HG03108 (cell line): ENCODE results near the gene KCTD16.

ENCODE experiments used
- ATAC-seq: cut with Tn5 transposase; IDR thresholded peaks from one replicate; pipeline ENCODE4 v1.9.1; 2021; ENCODE audit warnings: moderate library complexity; ENCODE audit not compliant: unreplicated experiment

The KCTD16 gene

DNA sequence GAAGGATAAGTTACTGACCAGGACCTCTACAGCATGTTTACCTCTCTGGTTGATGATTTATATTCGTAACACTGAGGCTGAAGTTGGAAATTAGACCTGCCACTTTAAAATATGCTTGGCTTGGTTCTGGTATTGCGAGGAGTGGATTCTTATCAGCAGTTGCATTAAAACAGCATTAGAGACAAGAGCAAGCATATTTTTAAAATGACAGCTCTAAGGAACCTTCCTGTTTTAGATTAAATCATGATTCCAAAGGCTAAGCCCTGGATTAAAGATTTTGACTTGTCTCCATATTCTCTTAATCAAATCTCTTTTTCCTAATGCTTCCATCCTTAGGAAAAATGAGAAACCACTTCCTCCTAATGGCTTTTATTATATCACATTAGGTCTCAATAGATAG is 277.8 kb downstream of the KCTD16 start:
- no peak for ATAC-seq

DNA sequence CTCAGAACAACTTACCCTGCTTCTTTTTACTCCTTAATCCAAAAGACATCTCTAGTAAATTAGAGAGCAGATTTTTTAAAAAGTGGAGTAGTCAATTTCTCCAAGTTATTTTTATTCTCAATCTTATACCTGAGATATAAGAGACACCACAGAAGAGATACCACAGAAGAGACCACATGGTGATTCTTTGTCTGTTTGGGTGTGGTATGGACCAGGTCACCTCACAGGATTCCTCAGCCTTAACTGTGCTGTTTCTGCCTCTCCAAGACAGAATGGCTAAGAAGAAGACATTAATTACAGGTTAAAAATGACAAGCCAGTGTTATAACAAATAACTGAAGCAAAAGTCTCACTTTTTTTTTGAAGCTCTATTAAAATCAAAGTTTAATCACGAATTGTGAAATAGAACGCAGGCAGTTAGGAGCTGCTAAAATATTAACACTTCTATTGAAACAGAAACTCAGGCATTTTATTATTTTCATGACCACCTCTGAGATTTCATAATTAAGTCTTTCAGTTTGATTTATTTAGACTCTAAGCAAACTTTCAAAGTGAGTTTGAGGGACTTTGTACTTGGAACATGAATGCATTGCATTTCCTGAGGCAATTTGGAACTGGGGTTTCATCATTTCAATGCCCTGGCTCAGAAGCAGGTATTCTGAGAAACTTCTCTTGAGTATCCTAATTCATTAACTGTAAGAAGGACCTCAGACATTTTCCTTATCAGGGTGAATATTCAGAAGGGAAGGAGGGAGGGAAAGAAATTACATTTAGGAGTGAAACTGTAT is 280.7 kb downstream of the KCTD16 start:
- ATAC-seq, result no peak

DNA sequence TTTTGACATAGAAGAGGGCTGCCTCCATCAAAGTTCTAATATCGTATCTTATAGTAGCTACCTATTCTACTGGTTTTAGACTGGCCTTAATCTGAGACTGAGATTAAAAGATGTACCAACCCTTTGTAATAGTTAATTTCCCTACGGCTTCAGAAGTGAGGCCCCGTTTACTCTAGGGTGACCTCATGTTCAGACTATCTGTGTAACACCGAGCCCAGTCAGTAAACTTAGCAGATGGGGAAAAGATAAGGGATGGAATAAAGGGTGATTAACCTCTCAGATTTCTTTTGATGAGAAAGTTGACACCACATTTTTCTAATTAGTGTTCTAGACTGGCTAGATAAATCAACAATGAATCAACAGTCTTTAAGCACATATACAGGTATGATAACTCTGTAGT is 283.1 kb downstream of the KCTD16 start:
- ATAC-seq, result no peak

DNA sequence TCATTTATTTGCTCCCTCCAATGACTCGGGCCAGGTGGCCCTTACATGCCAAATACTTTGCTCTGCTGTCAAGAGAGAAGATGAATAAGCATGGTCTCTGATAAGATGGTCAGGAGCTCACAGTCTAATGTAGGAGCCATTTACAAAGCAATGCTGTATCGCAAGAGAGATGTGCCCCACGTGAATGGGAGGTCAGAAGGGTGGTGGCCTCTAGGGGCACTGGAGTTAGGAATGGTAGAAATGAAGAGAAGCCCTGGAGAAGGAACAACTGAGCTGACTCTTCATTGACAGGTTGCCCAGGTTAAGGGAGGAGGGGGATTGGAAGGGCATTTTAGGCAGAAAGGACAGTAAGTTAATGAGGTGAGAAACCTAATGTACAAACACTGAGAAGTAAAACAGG is 286.5 kb downstream of the KCTD16 start:
- ATAC-seq, result no peak

DNA sequence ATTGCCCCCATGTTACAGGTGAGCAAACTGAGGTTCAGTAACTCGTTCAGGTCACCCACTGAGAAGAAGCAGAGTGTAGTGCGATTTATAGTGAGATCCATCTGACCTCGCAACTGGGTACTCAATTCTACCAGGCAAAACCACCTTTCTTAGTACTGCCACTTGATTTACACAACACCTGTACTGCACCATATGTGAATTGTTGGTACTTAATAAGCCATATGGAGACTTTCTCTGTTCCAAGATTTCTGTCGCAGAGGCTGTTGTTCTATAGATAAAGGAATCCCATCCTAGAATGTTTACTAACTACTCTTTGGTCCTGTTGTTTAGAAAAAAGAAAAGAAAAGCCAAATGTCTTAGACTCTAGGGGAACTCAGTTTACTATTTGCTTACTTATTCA is 287.5 kb downstream of the KCTD16 start:
- no peak for ATAC-seq

DNA sequence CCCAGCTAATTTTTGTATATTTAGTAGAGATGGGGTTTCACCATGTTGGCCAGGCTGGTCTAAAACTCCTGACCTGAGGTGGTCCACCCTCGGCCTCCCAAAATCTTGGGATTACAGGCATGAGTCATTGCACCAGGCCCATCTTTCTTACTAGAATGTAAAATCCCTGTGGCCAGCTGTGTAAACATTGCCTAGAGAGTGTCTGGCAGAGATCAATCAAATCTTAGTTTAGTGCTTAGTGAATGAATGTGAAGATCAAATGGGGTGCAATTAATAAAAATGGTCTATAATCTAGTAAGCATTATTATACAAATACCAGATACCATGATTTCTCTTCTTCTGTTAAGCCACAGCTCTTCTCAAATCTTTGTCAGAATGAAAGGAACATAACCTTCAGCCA is 289.9 kb downstream of the KCTD16 start:
- no peak for ATAC-seq

DNA sequence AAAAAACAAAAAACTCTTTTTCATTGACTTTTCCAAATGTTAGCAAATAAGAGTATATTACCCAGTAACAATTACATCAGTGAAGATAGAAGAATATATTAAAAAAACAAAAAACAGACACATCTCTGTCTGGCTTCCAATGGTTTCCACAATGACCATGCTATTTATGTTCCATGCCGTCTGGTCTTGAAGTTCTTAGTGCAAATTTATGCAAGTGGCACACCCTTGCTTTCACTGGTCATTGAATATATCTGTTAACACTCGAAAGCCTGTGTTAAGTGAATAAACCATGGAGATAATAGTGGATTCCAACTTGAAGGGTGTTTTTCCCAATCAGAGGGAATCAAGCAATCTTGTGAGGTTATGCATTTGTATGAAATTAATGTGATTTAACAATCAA is 291.9 kb downstream of the KCTD16 start:
- no peak for ATAC-seq

DNA sequence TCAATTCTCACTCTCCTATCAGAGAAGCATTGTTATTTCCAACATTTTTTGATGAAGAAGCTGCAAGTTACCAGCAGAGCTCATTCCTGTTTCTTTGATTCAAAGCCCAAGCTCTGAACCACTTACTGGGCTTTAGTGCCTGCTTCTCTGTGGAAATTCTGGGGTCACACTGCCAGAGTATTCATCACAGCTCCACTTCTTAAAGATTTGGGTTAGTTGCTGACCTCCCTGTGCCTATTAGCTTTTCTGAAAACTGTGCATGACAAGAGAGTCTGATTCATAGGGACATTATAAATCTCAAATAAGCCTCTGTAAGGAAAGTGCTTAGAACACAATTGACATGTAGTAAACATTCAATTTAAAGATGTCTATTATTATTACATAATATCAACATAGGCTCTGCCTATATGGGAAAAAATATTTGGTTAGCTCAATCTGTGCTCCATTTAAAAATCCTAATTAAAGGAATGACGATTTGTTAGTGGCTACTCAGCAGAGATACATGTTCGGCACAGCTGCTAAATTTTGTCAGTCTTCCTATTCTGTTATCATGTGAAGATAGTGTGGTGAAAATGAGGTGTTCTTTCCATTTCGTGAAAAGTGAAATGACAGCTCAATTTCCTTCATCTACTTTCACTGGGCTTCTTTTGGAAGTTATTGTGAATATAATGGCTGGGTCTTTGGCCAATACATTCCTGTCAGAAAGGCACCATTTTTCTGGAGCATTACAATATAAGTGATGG is 293.0 kb downstream of the KCTD16 start:
- no peak for ATAC-seq

DNA sequence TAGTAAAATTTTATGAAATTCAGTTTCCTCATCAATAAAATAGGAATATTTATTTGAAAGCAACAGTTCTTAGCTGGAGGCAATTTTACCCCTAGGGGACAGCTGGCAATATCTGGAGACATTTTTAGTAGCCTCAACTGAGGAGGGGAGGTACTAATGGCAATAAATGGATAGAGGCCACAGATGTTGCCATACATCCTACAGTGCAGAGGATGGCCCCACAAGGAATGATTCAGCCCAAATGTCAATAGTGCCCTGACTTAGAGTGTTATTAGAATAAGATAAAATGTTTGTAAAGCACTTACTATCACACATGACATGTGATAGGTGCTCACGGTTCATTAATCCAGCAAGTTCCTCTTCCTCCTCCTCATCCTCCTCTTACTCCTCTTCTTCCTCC is 293.6 kb downstream of the KCTD16 start:
- no peak for ATAC-seq

DNA sequence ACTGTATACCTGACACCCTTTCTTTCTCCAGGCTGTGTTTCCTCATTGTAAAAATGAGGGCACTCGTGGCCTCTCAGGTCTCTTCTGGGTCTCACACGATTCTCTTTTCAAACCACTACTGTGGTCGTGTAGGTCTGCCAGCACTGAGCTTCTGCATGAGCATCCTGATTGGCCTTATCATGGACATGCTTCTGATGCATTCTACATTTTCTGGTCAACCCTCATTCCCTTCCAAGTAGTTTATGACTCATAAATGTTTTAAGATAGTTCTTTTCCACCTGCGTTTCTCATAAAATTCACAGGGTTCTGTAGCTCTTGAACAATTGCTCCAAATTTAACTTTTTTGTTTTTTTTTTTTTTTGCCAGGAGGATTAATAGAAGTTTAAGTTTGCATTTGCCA is 294.8 kb downstream of the KCTD16 start:
- ATAC-seq, result no peak

DNA sequence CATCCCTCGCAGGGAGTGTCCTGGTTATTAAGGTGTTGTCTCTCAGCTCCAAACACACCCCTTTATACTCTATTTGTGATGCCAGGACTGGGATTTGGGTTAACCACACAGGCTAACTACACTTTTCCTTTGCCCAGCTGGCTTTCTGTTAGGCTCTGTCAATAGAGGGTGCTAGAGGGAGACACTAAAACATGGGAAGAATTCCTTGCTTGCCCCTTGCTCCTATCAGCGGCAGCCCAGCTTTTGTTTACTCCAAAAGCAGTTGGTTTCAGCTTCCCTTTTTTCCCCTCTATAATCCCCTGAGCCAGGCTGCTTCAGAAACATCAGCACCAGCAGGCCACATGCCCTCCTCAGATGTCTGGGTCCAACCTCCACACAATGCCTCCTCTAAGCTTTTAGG is 297.1 kb downstream of the KCTD16 start:
- ATAC-seq, result no peak

DNA sequence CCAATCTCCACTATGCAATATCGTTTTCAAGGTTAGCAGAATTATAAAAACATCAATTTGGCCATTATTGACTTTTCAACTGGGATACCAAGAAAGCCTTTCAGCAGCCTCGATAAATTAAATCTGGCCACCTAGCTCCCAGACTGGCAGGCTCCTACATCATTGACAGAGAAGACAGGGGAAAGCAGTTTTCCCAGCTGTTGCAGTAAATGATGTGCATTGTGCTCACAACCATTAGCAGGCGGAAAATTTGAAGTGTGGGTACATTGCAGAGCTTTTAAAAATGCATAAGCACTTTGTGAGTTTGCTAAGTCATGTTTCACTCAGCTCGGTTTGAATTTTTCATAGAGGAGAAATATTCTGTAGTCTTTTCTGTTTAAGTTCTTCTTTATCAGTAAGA is 297.9 kb downstream of the KCTD16 start:
- ATAC-seq, result no peak

DNA sequence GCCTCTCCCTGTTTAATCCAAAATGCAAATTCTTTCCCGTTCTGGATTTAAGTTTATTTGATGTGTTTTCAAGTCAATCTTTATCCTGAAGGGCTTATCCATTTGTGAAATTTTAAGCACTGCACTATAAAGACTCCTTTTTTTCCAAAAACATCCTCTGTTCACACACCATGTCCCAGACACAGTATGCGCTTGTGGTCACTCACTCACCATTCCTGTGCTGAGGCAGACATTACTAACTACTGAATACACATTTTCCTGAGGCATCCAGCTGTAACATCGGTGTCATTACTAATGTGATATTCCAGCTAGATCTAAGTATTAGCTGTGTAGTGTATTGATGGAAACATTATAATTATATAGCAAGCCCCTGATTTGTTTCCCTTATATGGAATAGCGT is 298.4 kb downstream of the KCTD16 start:
- ATAC-seq, result no peak

DNA sequence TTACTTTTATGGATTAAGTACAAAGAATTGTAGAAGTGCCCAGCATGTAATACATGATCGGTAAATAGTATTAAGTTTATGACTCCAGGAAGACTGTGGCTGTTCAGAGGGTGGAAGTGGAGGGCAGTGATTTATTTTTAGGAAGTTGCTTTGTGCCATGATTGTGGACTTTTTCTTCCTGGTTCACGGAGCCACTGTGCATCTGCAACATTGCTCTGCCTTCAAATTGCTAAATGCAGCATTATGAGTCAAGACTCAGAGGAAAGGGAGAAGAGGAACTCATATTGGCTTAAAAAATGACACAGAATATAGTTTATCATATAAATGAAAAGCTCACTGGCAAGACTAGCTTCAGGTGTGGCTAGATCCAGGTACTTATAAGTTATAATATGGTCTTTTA is 301.5 kb downstream of the KCTD16 start:
- no peak for ATAC-seq

DNA sequence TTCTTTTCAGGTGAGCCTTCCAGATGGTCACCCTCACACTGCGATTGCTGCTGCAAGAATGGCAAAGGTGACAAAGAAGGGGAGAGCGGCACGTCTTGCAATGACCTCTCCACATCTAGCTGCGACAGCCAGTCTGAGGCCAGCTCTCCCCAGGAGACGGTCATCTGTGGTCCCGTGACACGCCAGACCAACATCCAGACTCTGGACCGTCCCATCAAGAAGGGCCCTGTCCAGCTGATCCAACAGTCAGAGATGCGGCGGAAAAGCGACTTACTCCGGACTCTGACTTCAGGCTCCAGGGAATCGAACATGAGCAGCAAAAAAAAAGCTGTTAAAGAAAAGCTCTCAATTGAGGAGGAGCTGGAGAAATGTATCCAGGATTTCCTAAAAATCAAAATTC is 303.0 kb downstream of the KCTD16 start:
- no peak for ATAC-seq

DNA sequence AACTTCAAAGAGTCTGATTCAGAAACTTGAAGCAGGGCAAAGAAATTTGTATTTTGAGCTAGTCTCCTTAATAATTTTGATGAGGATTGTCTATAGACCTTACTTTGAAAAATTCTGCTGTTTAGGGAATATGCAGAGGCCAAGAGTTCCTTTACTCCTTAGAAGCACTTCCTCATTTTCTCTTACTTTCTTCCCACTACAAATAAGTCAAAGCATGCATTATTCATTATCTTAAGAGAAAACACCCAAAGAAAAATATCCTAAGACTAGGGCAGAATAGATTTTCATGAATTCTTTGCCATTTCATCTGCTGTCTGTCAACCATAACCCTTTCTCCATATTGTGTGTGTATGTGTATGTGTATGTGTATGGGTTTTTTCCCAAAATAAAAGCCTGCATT is 307.9 kb downstream of the KCTD16 start:
- no peak for ATAC-seq

DNA sequence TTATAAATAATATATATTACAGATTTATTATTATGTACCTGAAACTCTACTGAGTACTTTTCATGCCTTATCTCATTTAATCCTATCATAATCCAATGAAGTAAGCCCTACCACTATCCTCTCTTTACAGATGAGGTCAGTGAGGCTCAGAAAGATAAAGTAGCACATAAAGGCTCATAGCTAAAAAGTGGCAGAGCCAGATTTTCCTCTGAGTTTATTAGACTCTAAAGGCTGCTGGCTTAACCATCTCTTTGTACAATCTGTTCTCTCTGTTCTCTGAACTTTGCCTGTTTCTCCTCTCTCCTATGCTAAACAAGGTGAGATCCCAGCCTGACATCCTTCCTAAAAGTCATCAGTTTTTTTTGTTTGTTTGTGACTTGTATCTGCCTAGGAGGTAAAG is 311.2 kb downstream of the KCTD16 start:
- ATAC-seq, result no peak

DNA sequence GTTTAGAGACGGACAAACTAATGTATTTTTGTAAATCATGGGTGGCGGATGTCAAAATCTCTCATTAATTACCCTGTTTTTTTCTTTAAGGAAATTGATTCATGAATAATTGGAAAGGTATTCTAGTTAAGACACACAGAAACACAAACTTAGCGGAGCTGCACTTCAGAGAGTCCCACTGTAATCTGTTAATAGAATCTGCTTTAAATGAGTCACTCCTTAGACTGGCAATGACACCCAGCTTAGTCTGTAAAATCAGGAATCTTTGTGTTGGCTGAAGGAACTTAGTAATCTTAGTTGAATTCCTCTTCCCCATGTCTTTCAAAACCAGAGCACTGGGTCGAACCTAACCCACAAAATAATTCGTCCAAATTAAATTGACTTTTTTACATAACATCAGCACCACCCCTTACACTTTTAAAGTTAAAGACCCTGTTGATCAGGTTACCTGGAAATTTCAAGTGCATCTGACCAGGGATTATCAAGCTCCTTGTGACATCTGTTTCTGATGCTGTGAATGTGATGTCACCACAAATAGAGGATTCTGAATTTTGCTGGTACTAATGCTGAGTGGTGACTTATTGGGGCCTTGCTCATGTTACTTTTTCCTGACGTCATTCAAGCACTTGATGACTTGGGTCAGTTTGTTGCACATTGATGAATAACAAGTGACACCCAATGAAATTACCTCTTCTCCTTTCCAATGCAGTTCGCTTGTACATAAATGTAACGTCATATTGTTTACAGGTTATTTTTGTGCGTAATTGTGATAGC is 313.6 kb downstream of the KCTD16 start:
- no peak for ATAC-seq

DNA sequence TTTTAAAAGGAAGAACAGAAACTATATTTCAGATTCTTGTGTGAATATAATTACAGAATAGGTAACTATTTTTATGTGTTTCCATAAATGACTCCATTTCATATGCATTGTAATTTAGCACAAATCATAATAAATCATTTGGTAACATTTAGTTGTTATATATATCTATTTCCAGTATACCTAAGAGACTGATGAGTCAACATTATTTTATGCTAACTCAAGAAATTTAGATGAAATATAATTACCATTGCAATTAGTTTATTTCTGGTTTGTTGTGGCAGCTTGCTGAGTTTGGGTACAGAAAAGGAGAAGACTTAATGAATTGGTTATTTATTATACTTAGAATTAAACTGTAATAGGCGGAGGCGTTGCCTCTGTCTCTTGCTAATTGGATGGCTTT is 314.9 kb downstream of the KCTD16 start:
- ATAC-seq, result no peak

DNA sequence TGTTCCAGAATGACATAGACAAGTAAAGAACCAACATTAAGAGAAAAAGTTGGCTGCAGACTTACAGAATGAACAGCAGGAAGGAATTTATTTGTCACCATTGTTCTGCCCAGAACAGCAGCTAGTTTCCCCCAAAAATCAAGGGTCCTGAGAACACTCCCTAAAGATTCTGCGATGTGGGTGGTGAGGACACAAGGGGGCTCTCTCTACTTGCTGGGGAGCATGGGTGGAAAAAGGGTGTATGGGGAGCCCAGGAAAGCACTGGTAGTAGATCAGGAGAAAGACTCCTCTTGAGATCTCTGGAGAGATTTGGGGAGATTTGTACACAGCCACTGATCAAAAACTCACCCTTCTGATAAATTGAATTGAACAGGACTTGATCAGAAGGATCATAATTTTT is 316.5 kb downstream of the KCTD16 start:
- ATAC-seq, result no peak

DNA sequence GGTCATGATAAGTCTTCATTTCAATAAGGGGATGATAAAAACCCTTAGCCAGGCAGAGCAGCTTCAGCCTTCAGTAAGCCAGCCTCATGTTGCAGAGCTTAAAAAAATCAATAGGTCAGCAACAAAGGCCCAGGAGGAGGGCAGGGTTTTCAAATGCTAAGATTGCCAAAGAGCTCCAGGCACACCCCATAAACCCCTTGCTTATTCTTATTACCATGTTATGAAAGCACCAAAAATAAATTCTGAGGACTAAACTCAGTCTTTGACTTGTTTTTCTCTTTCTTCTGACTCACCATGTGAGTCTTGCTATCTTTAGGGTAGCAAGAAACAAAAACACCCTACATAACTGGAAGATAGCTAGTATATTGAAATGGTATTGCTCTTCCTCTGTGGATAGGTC is 317.1 kb downstream of the KCTD16 start:
- no peak for ATAC-seq

DNA sequence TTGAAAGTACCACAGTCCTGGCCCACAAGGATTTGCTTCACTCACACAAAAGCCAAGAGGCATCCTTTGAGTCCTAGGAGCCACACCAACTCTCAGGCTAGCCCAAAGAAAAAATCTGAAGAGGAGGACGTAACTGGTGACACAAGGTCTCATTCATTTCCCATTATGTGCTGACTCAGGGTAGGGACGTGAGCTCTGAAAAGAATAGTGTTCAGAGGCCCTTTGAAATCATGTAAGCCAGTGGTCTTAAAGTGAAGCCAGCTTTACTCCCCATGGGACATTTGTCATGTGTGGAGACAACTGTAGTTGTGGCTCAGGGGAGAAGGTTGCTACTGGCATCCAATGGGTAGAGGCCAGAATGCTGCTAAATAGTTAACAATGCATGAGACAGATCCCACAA is 332.4 kb downstream of the KCTD16 start:
- no peak for ATAC-seq
